ENCODE data around the gene CSDE1. TPM values are rescaled to one million over a fixed set of nuclear protein-coding genes. Genes with fewer than 3 reads are reported as not detected.
"Not testable (repeated sequence)": the region's sequence is repeated elsewhere in the genome, so short reads cannot be mapped to it uniquely, and the experiment has no call there.

The CSDE1 gene
- total RNA-seq, 2 experiments from 2014 or later: 489 to 490 TPM

DNA sequence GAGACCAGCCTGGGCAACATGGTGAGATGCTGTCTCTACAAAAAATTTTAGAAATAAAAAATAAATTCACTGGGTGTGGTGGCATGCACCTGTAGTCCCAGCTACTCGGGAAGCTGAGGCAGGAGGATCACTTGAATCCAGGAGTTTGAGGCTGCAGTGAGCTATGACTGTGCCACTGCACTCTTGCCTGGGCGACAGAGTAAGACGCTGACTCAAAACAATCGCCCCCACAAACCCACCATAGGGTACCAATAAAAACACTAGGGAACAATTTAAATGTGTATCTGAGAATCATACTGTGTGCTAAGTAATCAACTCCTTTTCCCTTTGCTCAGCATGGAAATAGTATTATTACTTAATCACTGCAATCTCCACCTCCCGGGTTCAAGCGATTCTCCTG is 4.1 kb downstream of the CSDE1 start:
- CTCF ChIA-PET, POLR2A ChIA-PET: not testable (repeated sequence)

DNA sequence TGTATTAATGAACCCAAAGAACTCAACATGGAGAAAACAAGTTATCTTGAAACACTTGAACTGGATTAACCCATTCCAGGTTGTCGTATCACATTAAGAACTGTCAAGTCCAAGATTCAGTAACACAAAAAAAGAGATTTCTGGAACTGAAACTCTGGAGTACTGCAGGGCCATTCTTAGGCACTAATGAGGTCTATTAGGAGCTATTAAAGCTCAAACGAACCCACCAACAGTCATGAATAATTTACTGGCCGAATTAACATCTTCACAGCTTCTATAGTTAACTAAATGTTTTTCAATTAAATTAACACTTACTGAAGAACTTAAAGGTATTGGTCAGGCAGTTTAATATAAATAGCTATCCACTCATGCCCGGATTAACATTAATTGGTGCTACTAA is 4.6 kb downstream of the CSDE1 start:
- POLR2A ChIA-PET: no interaction called here
- CTCF ChIA-PET: no interaction called here

DNA sequence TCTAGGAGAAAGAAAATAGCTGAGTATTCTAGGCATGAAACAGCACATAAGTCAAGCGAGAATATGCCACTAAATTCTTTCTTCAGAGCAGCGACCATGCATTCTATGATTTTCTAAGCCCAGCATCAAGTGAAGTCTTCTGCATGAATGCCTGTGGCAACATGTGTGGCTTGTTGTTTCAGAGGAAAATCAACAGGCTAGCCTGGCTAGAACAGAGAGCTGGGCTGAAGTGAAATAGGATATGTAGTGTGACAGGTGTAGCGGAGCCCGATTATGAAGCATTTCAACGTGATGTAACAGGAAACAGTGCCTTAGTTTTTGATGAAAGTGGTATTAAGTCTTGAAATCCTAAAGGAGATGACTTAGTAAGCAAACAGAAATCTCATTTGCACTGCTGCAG is 7.0 kb downstream of the CSDE1 start:
- CTCF ChIA-PET: no interaction called here
- POLR2A ChIA-PET: no interaction called here

- ChIA-PET CTCF (no interaction called here), POLR2A (interaction anchor here (0.5 kb wide), 1 partner anchor 11 kb away, joined by 5 read pairs; no protein-coding TSS in a partner anchor)
Measured at GRCh38 chr1:114749835-114750234, 7.9 kb downstream of the CSDE1 start.

- POLR2A ChIA-PET: no interaction called here
- CTCF ChIA-PET: interaction anchor here (0.9 kb wide), 1 partner anchor 10 kb away, joined by 3 read pairs; no protein-coding TSS in a partner anchor
Measured at GRCh38 chr1:114746450-114747121, 11.2 kb downstream of the CSDE1 start.

- POLR2A ChIA-PET: interaction anchor here (1.8 kb wide), 1 partner anchor 10 kb away, joined by 6 read pairs; no protein-coding TSS in a partner anchor
- CTCF ChIA-PET: no interaction called here
Measured at GRCh38 chr1:114745291-114745690, 12.5 kb downstream of the CSDE1 start.

DNA sequence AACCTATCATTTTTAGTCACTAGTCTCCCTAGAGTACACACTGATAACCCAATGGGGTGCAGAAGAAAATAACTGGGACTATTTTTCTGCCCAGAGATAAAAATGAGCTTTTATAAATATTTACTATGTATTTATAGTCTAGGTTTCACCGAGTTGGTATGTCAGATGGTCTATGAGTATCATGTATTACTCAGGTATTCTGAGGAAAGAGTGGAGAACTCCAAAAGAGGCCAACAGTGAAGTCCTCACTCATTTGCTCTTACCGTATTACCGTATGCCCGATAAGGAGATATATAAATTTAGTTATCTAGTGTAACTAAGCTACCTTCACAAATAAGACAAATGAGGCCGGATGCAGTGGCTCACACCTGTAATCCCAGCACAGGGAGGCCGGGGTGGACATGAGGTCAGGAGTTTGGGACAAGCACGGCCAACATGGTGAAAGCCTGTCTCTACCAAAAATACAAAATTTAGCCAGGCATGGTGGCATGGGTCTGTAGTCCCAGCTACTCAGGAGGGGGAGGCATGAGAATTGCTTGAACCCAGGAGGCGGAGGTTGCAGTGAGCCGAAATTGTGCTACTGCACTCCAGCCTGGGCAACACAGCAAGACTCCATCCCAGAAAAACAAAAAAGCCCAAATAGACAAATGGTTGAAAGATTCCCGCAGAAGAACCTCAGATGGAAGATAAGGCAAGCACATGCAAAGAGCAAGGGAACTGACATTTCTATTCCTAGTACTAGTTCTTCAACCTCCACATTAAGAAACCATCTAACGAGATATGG is 15.6 kb downstream of the CSDE1 start:
- POLR2A ChIA-PET: no interaction called here
- CTCF ChIA-PET: no interaction called here

DNA sequence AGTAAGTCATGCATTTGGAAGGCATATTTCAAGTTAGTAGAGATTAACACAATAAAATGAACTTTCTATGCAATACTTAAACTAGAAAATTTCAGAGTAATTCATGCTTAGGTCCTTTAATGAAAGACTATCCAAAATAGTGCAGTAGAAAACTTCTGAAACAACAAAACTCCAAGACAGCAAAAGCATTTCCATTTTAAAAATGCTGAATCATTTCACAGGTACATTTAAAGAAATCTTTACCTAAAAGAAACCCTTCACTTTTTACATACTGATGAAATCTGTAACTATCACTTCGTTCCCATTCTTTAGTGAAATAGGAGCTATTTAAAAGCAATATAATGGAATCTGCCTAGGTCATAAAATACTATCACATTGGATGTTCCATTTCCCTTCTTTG is 17.5 kb downstream of the CSDE1 start:
- POLR2A ChIA-PET: no interaction called here
- CTCF ChIA-PET: no interaction called here

- POLR2A ChIA-PET: no interaction called here
- CTCF ChIA-PET: no interaction called here
Measured at GRCh38 chr1:114737314-114737849, 20.4 kb downstream of the CSDE1 start.

- CTCF ChIA-PET: no interaction called here
- POLR2A ChIA-PET: no interaction called here
Measured at GRCh38 chr1:114735479-114735878, 22.3 kb downstream of the CSDE1 start.

DNA sequence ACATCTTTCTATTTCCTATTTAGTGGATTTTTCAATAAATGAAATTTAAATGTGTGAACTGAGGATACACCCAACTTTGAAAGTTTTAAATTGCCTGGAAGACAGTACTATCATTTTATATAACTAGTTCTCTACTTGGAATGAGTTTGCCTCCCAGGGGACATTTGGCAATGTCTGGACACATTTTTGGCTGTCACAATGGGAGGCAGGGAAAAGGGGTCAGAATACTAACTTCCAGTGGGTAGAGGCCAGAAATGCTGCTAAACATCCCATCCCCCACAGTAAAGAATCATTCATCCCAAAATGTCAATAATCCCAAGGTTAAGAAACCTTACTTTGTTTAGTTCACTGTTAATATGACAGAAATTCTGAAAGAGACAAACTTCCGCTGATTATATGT is 28.0 kb downstream of the CSDE1 start:
- CTCF ChIA-PET: no interaction called here
- POLR2A ChIA-PET: no interaction called here

GRCh38 chr1:114728553-114728952 is 29.2 kb downstream of the CSDE1 start:
- POLR2A ChIA-PET: no interaction called here
- CTCF ChIA-PET: no interaction called here

DNA sequence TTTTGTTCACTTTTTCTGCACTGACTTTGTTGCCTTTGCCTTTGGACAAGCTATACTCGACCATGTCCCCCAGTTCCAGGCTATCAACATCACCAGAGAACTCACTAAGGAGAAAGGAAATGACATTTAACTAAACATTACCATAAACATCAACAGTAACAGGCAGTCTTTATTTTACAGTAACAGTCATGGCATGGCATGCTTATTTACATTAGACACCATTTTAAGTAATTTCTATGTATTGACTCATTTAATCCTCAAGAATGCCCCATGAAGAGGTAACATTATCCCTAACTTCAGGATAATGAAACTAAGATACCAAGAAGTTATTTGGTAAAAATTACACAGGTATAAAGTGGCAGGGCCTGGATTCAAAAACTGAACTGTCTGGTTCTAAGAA is 32.6 kb downstream of the CSDE1 start:
- ChIA-PET POLR2A (no interaction called here), CTCF (no interaction called here)

GRCh38 chr1:114723915-114724314 is 33.9 kb downstream of the CSDE1 start:
- POLR2A ChIA-PET: interaction anchor here (1.0 kb wide), 1 partner anchor 57 kb away, joined by 3 read pairs; the partner anchor contains the start of gene SIKE1
- CTCF ChIA-PET: no interaction called here

GRCh38 chr1:114723457-114723856 is 34.3 kb downstream of the CSDE1 start:
- ChIA-PET CTCF (no interaction called here), POLR2A (interaction anchor here (1.0 kb wide), 1 partner anchor 57 kb away, joined by 3 read pairs; the partner anchor contains the start of gene SIKE1)

DNA sequence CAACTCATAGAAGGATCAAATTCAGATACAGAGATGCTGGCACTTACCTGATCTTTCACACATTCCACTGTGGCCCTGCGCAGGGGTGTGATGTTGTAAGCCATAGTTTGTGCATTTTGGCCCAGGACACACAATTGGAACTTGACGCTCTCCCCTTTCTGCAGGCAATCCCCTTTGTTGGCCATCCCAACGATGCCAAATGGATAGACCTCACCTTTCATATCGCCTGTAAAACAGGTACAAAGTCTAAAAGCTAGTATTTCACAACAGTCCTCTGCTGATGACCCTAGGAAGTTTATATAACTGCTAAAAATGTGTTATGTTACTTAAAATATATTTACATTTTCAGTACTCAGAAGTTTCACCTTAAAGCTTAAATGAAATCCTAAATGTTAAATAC is 37.3 kb downstream of the CSDE1 start:
- ChIA-PET CTCF (no interaction called here), POLR2A (no interaction called here)

DNA sequence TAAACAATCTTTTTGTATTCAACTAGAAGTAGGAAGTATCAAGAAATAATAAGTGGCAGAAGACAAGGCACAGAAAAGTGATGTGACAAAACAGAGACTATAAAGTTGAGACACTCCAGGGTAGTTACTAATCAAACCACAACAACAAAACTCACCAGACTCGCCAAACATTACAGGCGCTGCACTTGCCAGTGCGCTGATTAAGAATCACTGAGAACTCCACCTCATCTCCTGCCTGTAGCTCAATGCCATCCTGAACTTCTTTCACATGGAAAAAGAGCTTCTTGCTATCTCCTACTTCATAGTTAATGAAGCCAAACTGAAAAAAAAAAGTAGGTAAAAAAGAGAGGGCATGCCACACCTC is 38.4 kb downstream of the CSDE1 start:
- ChIA-PET CTCF (no interaction called here), POLR2A (no interaction called here)

DNA sequence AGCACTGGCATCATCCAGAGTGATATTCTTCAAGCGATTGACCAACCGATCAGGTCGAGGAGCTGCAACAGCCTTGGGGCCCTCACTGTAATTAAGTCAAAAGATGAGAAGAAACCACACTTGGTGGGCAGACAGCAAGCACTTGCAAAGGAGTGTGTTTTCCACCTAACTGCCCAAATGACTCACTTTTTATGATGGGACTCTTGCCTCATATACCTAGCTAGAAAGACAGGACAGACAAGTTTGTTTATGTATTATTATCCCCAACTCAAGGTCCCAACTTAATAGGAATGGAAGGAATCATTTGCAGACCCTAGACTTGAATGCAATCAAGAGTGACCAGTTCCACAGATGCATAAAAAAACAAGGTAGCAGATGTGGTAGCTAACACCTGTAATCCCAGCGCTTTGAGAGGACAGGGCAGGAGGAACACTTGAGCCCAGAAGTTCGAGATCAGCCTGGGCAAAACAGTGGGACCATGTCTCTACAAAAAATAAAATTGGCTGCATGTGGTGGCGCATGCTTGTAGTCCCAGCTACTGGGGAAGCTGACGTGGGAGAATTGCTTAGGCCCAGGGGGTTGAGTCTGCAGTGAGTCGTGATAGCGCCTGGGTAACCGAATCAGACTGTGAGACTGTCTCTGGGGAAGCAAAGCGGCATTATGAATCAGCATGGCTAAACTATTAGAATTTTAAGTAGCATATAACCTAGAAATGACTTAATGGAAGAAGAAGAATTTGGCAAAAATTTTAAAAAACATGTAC is 38.9 kb downstream of the CSDE1 start:
- ChIA-PET POLR2A (no interaction called here), CTCF (no interaction called here)

- POLR2A ChIA-PET: interaction anchor here (0.7 to 1.3 kb wide), 4 partner anchors 10 to 205 kb away, joined by 3 to 7 read pairs (median 3); partner anchors contain the start of genes SIKE1 and TRIM33
- CTCF ChIA-PET: no interaction called here
Measured at GRCh38 chr1:114716304-114717170, 41.2 kb downstream of the CSDE1 start, which contains the start of gene NRAS. TSS of gene NRAS (minus strand) at chr1:114716771. CDS start at chr1:114716160, 611 bp downstream.
